ENCODE results near the gene USP15.

USP15 gene

DNA sequence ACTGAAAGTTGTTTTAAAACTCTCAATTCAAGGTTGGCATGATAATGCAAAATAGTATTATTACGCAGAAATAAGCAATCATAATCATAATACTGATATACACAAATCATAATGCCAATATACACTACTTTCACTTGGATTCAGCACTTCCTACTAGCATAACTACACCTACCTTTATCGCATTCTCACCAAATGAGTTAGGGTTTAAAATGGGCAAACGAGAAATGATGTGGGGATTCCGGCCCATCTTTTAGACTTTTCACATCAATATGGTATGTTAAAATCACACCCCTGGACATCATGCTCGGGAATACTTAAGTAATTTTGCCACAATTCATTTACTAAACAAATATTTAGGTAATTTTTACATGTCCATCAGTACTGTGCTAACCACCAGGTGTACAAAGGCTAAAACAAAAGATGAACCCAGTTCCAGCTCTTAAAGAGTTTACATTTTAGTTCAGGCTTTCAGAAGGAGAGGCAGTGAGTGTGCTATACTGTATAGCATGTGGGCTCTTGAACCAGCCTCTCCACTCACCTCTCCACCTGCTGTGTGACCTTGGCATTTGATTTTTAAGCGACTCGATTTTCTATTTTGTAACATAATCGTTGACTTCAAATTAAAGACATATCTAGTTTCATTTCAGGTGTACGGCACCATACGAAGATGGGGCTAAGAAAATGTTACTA, 1.1 kb upstream of the USP15 start:
- DNase-seq: no peak

DNA sequence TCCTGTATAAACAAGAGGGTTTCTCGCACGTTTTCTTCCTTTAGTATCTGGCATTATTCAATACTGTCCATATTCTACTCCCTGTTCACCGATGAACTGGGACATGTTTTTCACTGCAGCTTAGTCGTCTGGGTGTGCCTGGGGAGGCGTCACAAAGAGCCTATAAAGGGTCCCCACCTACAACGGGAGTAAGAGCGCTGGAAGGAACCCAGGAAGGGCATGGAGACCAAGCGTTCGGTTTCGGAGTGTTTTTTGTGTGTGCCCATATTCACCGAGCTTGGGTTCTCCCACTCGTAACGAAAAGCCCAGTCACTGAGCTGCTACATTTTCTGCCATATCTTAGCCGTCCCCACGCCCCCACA, 592 bp upstream of the USP15 start:
- DNase-seq: no peak

DNA sequence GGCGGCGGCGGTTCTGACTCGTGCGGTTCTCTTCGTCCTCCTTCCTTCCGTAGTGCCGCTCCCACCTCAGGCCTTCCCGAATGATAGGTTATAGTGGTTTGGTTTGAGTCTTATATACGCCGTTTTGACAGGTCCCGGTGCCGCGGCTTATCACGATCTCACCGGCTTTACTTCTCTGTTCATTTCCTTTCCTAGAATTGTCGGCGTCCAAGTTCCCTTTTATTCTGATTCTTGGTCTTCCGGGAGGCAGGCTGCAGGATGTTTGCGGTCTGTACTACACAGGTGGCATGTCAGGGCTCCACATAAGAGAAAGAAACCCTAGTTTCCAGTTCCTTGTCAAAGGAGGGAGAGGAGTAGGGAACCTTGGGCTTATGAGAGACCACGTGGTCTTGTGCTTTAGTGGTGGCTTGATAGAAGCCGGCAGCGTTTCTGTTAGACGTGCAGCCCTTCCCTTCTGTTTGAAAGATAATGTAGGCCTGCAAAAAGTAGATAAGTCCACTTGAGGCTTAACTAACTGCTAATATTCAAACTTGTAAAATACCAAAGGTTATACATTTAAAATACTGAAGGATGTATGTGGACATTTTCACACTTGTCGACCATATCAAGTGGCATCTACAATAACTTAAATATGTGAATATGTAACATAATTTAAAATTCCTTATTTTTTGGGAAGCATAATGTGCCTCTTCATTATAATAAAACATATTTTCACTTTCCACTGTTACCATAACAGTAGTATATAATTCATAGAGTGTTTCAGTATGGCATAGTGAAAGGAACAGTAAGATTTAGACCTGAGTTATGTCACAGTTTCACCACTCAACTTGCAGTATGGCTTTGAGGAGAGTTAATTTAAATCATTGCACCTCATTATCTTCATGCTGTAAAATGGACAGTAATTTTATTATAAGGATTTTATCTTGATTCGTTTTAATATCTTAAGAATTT, 804 bp downstream of the USP15 start:
- DNase-seq: peak; percentile 28 to 92 (median 53)

DNA sequence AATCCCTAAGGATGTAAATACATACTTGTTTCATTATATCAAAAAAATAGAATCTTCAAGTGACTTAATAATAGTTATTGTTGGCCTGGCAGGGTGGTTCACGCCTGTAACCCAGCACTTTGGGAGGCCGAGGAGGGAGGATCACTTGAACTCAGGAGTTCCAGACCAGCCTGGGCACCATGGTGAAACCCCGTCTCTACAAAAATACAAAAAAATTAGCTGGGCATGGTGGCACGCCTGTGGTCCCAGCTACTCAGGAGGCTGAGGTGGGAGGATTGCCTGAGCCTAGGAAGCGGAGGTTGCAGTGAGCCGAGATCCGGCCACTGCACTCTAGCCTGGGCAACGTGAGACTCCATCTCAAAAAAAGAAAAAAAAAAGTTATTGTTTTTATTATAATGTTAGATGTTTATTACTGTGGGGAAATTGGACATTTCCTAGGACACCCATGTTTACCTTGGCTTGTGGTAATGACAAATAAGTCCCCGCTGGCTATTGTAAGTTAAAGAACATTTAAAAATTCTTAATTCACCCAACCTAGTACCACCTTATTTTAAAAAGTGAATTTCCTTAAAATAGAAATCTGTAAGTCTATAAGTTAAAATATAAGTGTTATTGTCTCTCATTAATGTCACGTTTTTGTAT, 1.8 kb downstream of the USP15 start:
- no peak for DNase-seq

DNA sequence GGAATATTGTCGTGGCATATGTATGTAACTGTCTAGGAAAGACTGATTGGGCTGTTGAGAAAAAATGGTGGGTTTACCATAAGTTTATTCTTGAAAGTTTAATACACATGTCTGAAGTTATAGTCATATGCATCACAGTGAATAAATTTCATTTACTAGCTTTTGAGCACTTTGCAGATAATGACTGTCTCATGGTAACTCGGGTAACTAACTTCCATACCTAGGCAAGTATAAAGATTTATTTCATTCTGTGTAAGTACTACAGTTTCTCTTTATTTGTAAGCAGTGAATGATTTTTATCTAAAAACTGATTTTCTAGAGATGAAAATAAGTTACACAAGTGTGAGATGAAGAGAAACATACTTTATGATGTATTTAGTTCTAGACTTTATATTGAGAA, 3.0 kb downstream of the USP15 start:
- DNase-seq: no peak

DNA sequence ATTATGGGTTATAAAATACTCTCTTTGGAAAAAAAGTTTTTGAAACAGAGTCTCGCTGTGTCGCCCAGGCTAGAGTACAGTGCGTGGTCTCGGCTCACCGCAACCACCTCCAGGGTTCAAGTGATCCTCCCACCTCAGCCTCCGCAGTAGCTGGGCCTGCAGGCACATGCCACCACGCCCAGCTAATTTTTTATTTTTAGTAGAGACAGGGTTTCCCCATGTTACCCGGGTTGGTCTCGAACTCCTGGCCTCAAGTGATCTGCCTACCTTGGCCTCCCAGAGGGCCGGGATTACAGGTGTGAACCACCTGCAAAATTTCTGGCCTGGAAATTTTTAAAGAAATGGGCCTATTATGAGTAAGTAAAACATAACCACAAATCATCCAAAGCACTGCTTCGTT, 3.8 kb downstream of the USP15 start:
- DNase-seq: no peak

DNA sequence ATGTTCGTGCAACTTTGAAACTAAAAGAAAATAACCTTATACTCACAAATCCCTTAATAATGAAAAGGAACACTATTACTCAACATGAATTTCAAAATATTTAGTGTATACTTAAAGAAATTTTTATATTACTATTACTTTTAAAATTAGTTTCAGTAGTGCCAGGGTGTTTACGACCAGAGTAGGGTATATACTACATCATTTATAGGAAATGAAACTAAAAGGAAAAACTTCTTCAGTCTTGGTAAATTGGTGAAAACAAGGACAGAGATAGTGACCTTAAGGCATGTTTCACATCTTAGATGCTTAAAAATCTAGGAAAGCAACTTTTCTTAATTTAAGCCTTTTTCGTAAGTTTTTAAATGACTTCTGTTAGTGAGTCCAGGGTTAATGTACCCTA, 4.5 kb downstream of the USP15 start:
- no peak for DNase-seq

DNA sequence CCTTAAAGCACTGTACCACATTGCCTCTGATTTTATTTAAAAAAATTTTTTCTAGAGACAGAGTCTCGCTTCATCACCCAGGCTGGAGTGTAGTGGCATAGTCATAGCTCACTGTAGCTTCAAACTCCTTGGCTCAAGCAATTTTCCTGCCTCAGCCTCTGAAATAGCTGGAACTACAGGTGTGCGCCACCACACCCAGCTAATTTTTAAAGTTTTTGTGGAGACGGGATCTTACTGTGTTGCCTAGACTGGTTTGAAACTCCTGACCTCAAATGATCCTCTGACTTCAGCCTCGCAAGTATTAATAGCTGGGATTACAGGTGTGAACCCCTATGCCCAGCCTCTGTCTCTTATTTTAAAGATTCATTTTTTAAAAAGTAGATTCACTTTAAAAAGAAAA, 5.3 kb downstream of the USP15 start:
- DNase-seq: no peak

DNA sequence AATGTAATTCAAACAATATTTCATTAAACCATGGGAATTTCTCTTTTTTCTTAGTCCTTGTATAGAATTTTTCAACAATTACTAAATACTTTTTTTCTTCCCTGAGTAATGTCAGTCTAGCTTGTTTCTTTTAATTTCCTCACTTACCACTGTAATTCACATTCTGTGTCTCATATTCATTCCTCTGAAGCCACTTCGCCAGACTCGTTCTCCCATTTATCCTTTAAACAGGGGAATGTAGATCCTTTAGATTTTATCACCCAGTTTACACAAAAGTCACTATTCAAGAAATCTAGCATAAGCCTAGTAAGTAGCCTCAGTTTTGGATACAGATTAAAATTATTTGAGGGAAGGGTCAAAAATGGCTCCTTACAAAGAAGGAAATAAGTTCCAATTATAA, 6.8 kb downstream of the USP15 start:
- no peak for DNase-seq

DNA sequence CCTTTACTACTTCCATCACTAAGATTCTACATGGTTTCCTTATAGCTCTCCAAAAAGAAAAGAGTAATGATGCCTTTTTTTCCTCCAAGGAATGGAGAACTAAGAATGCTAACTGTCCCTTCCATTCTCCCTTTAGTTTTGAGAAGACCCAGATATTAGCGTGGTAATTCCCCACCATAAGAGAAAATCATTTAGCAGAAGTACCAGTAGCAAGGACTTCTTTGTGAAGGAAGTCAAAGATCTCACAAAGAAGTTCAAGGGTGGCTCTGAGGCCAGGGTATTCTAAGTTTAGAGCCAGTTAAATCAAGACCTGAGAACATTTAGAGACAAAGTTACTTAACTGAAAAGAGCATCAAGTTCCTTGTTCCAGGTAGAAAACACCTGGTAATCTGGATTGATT, 7.3 kb downstream of the USP15 start:
- DNase-seq: no peak

DNA sequence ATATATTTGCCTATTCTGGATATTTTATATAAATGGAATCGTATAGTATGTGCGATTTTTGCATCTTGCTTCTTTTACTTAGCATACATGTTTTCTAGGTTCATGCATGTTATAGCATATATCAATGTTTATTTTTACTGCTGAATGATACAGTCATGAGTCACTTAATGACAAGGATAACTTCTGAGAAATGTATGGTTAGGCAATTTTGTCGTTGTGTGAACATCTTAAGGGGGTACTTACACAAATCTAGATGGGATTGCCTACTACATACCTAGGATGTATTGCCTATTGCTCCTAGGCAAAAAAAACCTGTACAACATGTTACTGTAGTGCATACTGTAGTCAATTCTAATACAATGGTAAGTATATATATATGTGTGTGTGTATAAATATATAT, 8.8 kb downstream of the USP15 start:
- DNase-seq: no peak

DNA sequence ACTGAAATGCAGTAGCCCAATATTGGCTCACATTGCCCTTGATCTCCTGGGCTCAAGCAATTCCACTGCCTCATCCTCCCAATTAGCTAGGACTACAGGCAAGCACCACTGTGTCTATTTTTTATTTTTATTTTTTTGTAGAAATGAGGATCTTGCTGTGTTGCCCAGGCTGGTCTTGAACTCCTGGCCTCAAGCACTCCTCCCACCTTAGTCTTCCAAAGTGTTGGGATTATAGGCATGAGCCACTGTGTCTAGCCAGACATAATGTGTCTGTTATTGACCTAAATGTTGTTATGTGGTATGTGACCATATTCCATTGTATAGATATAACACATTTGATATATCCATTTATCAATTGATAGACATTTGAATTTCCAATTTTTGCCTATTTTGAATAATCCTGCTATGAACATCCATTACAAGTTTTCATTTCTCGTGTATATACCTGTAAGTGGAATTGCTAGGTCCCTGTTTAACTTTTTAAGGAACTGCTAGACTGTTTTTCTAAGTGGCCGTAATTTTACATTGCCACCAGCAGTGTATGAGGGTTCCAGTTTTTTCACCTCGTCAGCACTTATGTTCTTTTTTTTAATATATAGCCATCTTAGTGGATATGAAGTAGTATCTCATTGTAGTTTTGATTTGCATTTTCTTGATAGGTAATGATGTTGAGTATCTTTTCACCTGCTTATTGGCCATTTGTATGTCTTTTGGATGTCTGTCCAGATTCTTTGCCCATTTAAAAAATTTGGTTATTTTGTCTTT, 9.4 kb downstream of the USP15 start:
- no peak for DNase-seq

DNA sequence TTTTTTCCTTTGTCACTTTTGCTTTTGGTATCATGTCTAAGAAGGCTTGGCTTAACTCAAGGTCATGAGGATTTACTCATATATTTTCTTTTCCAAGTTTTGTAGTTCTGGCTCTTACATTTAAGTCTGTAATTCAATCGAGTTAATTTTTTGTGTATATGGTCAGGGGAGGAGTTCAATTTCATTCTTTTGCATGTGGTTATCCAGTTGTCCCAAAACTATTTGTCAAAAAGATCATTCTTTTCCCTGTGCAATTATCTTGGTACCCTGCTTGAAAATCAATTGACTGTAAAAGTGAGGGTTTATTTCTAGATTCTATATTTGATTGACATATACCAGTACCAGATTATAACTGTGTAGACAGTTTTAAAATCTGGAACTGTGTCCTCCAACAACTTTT, 10.2 kb downstream of the USP15 start:
- no peak for DNase-seq

DNA sequence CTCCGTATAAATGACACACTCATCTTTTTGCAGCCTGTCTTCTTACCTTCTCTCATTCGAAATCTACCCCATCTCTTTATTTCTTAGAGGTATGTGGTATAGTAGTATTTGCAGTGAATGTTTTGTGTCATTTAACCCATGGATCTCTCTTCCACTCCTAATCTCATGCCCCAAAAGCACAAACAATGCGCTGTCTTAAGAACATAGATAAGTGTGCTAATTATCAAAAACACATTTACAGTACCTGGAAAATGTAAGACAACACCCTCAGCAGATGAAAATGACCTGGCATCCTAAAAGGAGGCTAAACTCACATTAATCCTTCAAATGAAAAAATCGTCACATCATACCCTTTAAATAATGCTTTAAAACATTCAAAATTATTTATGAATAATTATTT, 10.7 kb downstream of the USP15 start:
- DNase-seq: no peak

DNA sequence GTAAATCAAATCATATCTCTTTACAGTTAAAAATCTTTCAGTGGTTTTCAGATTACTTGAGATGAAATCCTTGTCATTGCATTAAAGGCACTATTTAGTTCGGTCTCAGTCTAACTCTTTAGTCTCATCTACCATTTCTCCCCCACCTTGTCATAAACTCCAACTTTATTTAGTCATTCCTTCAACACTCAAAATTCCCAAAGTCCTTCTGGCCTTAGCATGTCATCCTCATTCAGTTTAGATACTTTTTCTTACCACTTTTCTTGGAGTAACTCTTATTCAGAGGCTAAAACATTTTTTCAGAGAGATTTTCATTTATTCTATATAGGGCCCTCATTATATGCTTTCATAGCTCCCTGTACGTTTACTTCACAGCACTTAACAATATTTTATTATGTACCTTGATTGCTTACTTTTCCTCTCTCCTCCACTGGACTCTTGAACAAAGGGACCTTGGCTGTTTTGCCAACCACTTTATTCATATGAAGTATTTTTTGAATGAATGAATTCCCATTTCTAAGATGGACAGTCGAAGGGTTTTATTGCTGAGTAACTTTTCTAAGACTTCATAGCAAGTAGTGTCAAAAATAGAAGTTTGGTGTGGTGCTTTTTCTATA, 12.8 kb downstream of the USP15 start:
- no peak for DNase-seq

DNA sequence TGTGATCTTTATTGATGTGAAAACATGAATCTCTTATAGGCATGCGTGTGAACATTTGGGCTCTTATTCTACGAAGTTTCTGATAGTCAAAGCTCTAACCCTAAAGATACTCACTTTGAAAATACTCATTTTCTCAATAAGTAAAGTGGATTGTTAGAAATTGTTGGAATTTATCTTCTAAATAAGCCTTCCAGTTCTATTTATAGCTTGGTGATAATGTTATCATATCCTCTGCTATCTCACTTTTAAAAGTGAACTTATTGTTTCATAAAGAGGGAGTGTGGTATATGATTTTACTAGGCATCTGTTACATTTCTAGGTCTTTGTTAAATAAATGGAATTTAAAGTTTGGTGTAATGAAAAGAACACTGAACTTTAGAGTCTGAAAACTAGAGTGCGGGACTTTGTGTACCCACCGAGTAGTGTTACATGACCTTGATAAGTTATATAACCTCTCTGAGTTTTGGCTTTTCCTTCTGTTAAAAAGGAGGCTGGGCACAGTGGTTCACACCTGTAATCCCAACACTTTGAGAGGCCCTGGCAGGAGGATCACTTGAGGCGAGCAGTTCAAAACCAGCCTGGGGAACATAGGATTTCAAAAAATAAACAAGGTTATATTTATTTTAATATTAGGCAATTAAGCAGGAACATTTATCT, 13.6 kb downstream of the USP15 start:
- DNase-seq: no peak

DNA sequence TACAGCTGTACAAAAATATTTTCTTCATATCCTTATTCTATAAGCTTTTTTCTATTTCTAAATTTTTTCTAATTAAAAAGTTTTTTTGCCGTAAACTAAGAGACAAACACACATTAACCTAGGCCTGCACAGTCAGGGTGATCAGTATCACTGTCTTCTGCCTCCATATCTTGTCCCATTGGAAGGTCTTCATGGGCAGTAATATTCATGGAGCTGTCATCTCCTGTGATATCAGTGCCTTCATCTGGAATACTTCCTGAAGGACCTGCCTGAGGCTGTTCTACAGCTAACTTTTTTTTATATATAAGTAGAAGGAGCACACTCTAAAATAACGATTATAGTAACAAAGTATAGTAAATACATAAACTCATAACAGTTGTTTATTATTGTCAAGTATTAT, 17.8 kb downstream of the USP15 start:
- DNase-seq: no peak

DNA sequence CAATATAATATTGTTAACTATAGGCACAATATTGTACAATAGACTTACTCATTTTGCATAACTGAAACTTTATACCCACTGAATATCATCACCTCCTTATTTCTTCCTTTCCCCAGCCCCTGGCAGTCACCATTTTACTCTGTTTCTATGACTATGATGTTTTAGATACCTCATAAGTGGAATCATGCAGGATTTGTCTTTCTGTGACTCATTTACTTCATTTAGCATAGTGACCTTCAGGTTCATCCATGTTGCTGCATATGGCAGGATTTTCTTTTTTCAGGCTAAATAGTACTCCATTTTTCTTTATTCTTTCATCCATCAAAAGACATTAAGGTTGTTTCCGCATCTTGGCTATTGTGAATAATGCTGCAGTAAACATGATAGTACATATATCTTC, 18.9 kb downstream of the USP15 start:
- DNase-seq: no peak

DNA sequence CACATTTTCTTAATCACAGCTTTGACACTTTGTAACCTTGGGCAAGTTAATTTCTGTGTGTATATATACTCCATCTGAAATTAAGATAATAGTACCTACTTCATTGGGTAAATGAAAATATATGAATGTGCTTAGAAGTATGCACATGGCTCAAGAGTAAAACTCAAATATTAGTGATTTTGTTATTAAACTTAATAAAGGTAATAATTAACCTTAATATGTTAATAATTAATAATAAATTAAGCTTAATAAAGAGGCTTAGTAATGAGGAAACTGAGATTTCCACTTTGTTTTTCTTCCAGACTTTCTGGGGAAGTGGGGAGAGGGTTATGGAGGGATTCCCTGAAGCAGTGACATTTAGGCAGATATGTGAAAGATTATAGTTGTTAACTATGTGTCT, 19.8 kb downstream of the USP15 start:
- no peak for DNase-seq

DNA sequence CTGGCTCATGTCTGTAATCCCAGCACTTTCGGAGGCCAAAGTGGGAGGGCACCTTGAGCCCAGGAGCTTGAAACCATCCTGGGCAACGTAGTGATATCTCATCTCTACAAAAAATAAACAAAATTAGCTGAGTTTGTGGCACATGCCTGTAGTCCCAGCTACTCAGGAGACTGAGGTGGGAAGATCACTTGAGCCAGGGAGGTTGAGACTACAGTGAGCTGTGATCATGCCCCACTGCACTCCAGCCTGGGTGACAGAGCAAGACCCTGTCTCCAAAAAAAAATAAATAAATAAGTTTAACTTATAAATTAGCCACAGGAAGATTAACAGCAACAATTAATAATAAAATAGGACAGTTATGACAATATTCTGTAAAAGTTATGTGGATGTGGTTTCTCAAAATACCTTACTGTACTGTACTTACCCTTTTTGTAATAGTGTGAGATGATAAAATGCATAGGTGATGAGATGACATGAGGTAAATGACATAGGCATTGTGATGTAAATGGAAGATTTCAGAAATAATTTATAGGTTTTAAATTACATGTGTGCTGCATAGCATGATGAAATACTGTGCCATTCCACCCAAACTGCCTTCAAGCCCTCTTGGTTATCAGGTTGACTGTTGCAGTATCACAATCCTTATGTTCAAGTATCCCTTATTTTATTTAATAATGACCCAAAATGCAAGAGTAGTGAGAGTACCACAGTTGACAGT, 22.0 kb downstream of the USP15 start:
- no peak for DNase-seq

DNA sequence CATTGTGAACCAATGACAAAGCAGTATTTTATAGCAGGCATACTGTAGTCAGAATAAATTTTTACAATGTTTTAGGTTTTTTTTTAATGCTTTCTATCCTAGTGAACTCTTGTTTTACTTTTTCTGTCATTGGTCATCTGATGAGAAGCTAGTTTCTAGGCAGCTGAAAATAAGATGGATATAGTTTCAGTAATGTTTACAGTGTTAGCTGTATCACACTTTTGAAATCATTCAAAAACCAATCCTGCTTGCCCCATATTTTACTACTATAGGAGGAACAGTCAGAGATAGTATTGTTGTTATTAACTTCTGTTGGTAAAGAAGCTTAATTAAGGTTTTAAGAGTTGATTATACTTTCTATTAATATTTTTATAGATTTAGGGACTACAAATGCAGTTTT, 24.5 kb downstream of the USP15 start:
- DNase-seq: no peak
